GM12891 (cell line): Measurements from ENCODE around the gene DOCK7.
"Not testable (repeated sequence)": the region's sequence is repeated elsewhere in the genome, so short reads cannot be mapped to it uniquely, and the experiment has no call there.

Experiments
- PAX5 ChIP-seq: IDR thresholded peaks from 2 replicates; pipeline ENCODE4 v1.6.1; 2011; ENCODE audit warnings: low read length, moderate library complexity, mild to moderate bottlenecking; ENCODE audit not compliant: insufficient read depth, severe bottlenecking
- POLR2A ChIP-seq: IDR thresholded peaks from 2 replicates; pipeline ENCODE4 v1.6.1; 2011; ENCODE audit warnings: low read depth, low read length, control low read depth
- POLR2AphosphoS5 ChIP-seq: IDR thresholded peaks from 2 replicates; pipeline ENCODE4 v1.6.1; 2011; ENCODE audit warnings: low read depth, low read length, control low read depth
- SPI1 ChIP-seq: IDR thresholded peaks from 2 replicates; pipeline ENCODE4 v1.6.1; 2011; ENCODE audit warnings: low read depth, low read length, control low read depth
- TAF1 ChIP-seq: IDR thresholded peaks from 2 replicates; pipeline ENCODE4 v1.6.1; 2011; ENCODE audit warnings: low read depth, low read length, control low read depth

DNA sequence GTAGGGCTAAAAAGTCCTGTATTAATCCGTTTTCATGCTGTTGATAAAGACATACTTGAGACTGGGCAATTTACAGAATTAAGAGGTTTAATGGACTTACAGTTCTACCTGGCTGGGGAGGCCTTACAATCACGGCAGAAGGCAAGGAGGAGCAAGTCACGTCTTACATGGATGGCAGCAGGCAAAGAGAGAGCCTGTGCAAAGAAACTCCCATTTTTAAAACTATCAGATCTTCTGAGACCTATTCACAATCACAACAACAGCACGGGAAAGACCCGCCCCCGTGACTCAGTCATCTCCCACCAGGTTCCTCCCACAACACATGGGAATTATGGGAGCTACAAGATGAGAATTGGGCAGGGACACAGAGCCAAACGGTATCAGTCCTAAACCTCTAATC is 6.3 kb upstream of the DOCK7 start:
- TF ChIP-seq POLR2AphosphoS5, PAX5, POLR2A, TAF1, SPI1: not testable (repeated sequence)
